Keratinocyte (primary cell): ENCODE results near the gene GCH1.

Source experiments
- CTCF ChIP-seq, 3 experiments: IDR thresholded peaks in 1 of 3; conservative IDR thresholded peaks in 1 of 3; optimal IDR thresholded peaks in 1 of 3; 2 replicates in 2 of 3; 3 replicates in 1 of 3; pipeline versions ENCODE3 to v1.5.1; 2011; ENCODE audit warnings: low read length in 3 of 3, mild to moderate bottlenecking in 3 of 3, moderate library complexity in 2 of 3, control low read depth in 1 of 3, inconsistent platforms in 1 of 3; ENCODE audit not compliant: insufficient read depth in 2 of 3; ENCODE audit errors: extremely low read depth in 1 of 3
- EZH2 ChIP-seq: IDR thresholded peaks from one replicate; pipeline ENCODE4 v1.6.1; 2012; ENCODE audit warnings: inconsistent platforms, mild to moderate bottlenecking, low read length, moderate library complexity

GRCh38 chr14:54834727-54835126 lies 67.9 kb downstream of the GCH1 start:
- no peak for TF ChIP-seq EZH2
- TF ChIP-seq CTCF (optimal IDR thresholded peaks at IDR 0.05 in 1 of 3, IDR thresholded peaks at IDR 0.05 in 1 of 3, conservative IDR thresholded peaks at IDR 0.05 in 1 of 3; ENCODE audit: extremely low read depth in 1 of 3, insufficient read depth in 2 of 3, low read length in 3 of 3) = no peak
